ENCODE data around the gene TMEM106C. TPM values are rescaled to one million over a fixed set of nuclear protein-coding genes. Genes with fewer than 3 reads are reported as not detected.

The TMEM106C gene
- total and polyA plus RNA-seq, 9 donors = 31.1 to 110 (median 55.0) TPM

- no peaks in the 10 kb centered on the region for H3K9me3 ChIP-seq
These were observed 53.1 kb downstream of the TMEM106C start for GRCh38 chr12:48016373-48017020.

GRCh38 chr12:48017496-48017895 lies 54.1 kb downstream of the TMEM106C start:
- no peaks in the 10 kb centered on the region for H3K9me3 ChIP-seq
- TF ChIP-seq EP300 (IDR thresholded peaks at IDR 0.05) = no peak
- no peak for TF ChIP-seq POLR2A (IDR thresholded peaks at IDR 0.05)
- no peak for TF ChIP-seq CTCF (IDR thresholded peaks at IDR 0.05)
- no peak for DNase-seq
- intact Hi-C loops (cut with DNase I) = no loop called here
- H3K36me3 ChIP-seq = no peaks in the 10 kb centered on the region
- H3K4me3 ChIP-seq = no peak overlapping the region
- H3K4me1 ChIP-seq (ENCODE audit: insufficient read depth) = no peaks in the 10 kb centered on the region
- WGBS, 3 donors = 75 to 79% (median 76%) methylated on average over 5 of the region's 5 CpGs
- H3K27ac ChIP-seq = no peak overlapping the region
- no peaks in the 10 kb centered on the region for H3K27me3 ChIP-seq

More at GRCh38 chr12:48016373-48017020, 53.1 kb downstream of the TMEM106C start:
- H3K27me3 ChIP-seq = no peaks in the 10 kb centered on the region
- no peaks in the 10 kb centered on the region for H3K4me1 ChIP-seq (ENCODE audit: insufficient read depth)
- 79 to 83% (median 79%) methylated on average over 8 of the region's 8 CpGs for WGBS, 3 donors
- no peak overlapping the region for H3K27ac ChIP-seq
- no peaks in the 10 kb centered on the region for H3K36me3 ChIP-seq
- TF ChIP-seq EP300 (IDR thresholded peaks at IDR 0.05) (no peak), CTCF (IDR thresholded peaks at IDR 0.05) (no peak), POLR2A (IDR thresholded peaks at IDR 0.05) (no peak)
- DNase-seq = no peak
- H3K4me3 ChIP-seq = no peak overlapping the region
- intact Hi-C loops (cut with DNase I) = no loop called here

- intact Hi-C loops (cut with DNase I) = no loop called here
- H3K36me3 ChIP-seq = no peaks in the 10 kb centered on the region
- 71 to 76% (median 75%) methylated on average over 4 of the region's 4 CpGs for WGBS, 3 donors
- no peaks in the 10 kb centered on the region for H3K4me1 ChIP-seq (ENCODE audit: insufficient read depth)
- H3K27me3 ChIP-seq = no peaks in the 10 kb centered on the region
- no peak overlapping the region for H3K27ac ChIP-seq
- no peak overlapping the region for H3K4me3 ChIP-seq
- no peaks in the 10 kb centered on the region for H3K9me3 ChIP-seq
- TF ChIP-seq POLR2A (IDR thresholded peaks at IDR 0.05) (no peak), EP300 (IDR thresholded peaks at IDR 0.05) (no peak), CTCF (IDR thresholded peaks at IDR 0.05) (no peak)
- no peak for DNase-seq
These were observed 54.7 kb downstream of the TMEM106C start for GRCh38 chr12:48017921-48018617.

Other genes starting within 250 kb of the TMEM106C start
- 1 to 10 TPM in 5 of 7 donors, under 1 TPM in 2; 0.69 to 3.6 (median 1.3) TPM for gene ENDOU, start 238.1 kb upstream of the TMEM106C start, total RNA-seq
- 1 to 10 TPM; 1.4 to 1.6 TPM for gene ENDOU, start 238.1 kb upstream of the TMEM106C start, polyA plus RNA-seq
- gene RAPGEF3, start 204.7 kb upstream of the TMEM106C start, total RNA-seq = 100 to 1,000 TPM in 3 of 7 donors, 10 to 100 TPM in 4; 50.4 to 132 (median 93.5) TPM
- gene RAPGEF3, start 204.7 kb upstream of the TMEM106C start, polyA plus RNA-seq = 10 to 100 TPM; 16.9 to 68.4 TPM
- gene SLC48A1, start 190.4 kb upstream of the TMEM106C start, total RNA-seq = 100 to 1,000 TPM in 2 of 7 donors, 10 to 100 TPM in 5; 36.7 to 143 (median 98.3) TPM
- 10 to 100 TPM; 24.1 to 41.1 TPM for gene SLC48A1, start 190.4 kb upstream of the TMEM106C start, polyA plus RNA-seq
- 100 to 1,000 TPM in 5 of 7 donors, 10 to 100 TPM in 2; 47.2 to 151 (median 103) TPM for gene HDAC7, start 143.7 kb upstream of the TMEM106C start, total RNA-seq
- gene HDAC7, start 143.7 kb upstream of the TMEM106C start, polyA plus RNA-seq = 10 to 100 TPM; 40.1 to 79.4 TPM
- gene VDR, start 58.6 kb upstream of the TMEM106C start, total RNA-seq = 1 to 10 TPM in 5 of 7 donors, under 1 TPM in 2; 0.71 to 2.7 (median 1.1) TPM
- 1 to 10 TPM in 1 of 2 donors, under 1 TPM in 1; 0.31 to 1.1 TPM for gene VDR, start 58.6 kb upstream of the TMEM106C start, polyA plus RNA-seq
- gene COL2A1, start 40.9 kb downstream of the TMEM106C start, total RNA-seq = 1 to 10 TPM in 5 of 7 donors, under 1 TPM in 1, not detected in 1; 0.72 to 1.5 (median 1.1) TPM
- gene COL2A1, start 40.9 kb downstream of the TMEM106C start, polyA plus RNA-seq = under 1 TPM; 0.05 to 0.30 TPM
- gene SENP1, start 142.5 kb downstream of the TMEM106C start, total RNA-seq = 10 to 100 TPM; 14.7 to 28.9 (median 21.6) TPM
- 10 to 100 TPM in 1 of 2 donors, 1 to 10 TPM in 1; 6.2 to 10.4 TPM for gene SENP1, start 142.5 kb downstream of the TMEM106C start, polyA plus RNA-seq
- gene PFKM, start 155.8 kb downstream of the TMEM106C start, total RNA-seq = 100 to 1,000 TPM in 4 of 7 donors, 10 to 100 TPM in 3; 43.0 to 133 (median 111) TPM
- gene PFKM, start 155.8 kb downstream of the TMEM106C start, polyA plus RNA-seq = 10 to 100 TPM; 60.8 to 80.9 TPM
- 10 to 100 TPM; 18.8 to 41.4 (median 29.4) TPM for gene ASB8, start 193.9 kb downstream of the TMEM106C start, total RNA-seq
- gene ASB8, start 193.9 kb downstream of the TMEM106C start, polyA plus RNA-seq = 10 to 100 TPM; 18.8 to 51.6 TPM
- gene CCDC184, start 220.0 kb downstream of the TMEM106C start, total RNA-seq = 10 to 100 TPM in 1 of 7 donors, 1 to 10 TPM in 6; 3.9 to 16.6 (median 6.0) TPM
- gene CCDC184, start 220.0 kb downstream of the TMEM106C start, polyA plus RNA-seq = 1 to 10 TPM; 3.4 to 6.9 TPM
- gene OR10AD1, start 239.7 kb downstream of the TMEM106C start, total RNA-seq = not detected
- not detected for gene OR10AD1, start 239.7 kb downstream of the TMEM106C start, polyA plus RNA-seq

Measured in ovary (tissue), 9 donors.